ENCODE data around the gene SPAG5.
"Not testable (repeated sequence)": the region's sequence is repeated elsewhere in the genome, so short reads cannot be mapped to it uniquely, and the experiment has no call there.

SPAG5 gene

GRCh38 chr17:28615260-28615940 lies 16.6 kb upstream of the SPAG5 start:
- TF ChIP-seq FOXP2 (optimal IDR thresholded peaks at IDR 0.05; ENCODE audit: control extremely low read depth, extremely low read length, insufficient read depth), result no peak
- no peak for TF ChIP-seq EZH2 (IDR thresholded peaks at IDR 0.05)
- TF ChIP-seq POLR2AphosphoS5 (IDR thresholded peaks at IDR 0.05; ENCODE audit: borderline replicate concordance, low read depth, low read length), result no peak
- no peak for DNase-seq (ENCODE audit: low read depth, low spot score)
- Histone ChIP-seq H3K4me3 (no peak overlapping the region), H3K27ac (no peak overlapping the region), H3K9ac (ENCODE audit: insufficient read length) (no peak overlapping the region), H3K9me3 (ENCODE audit: low read depth, low read length) (no peaks in the 10 kb centered on the region), H3K36me3 (ENCODE audit: insufficient read depth, low read length) (peaks cover 66% of the 10 kb centered on the region)

- H3K9me3 ChIP-seq (ENCODE audit: low read depth, low read length), result no peaks in the 10 kb centered on the region
- H3K36me3 ChIP-seq (ENCODE audit: insufficient read depth, low read length), result peaks cover 52% of the 10 kb centered on the region
- H3K27ac ChIP-seq, result no peak within 1 kb of the TSS
- no peak for DNase-seq (ENCODE audit: low read depth, low spot score)
- no peak for TF ChIP-seq POLR2AphosphoS5 (IDR thresholded peaks at IDR 0.05; ENCODE audit: borderline replicate concordance, low read depth, low read length)
- no peak within 1 kb of the TSS for H3K4me3 ChIP-seq
- H3K9ac ChIP-seq (ENCODE audit: insufficient read length), result no peak within 1 kb of the TSS
Measured at GRCh38 chr17:28613931-28614381, 15.1 kb upstream of the SPAG5 start, which contains the start of gene RSKR. TSS of gene RSKR (minus strand) at chr17:28614185. CDS start at chr17:28614161, 24 bp downstream.

GRCh38 chr17:28612936-28613872 lies 14.4 kb upstream of the SPAG5 start:
- no peak for TF ChIP-seq EZH2 (IDR thresholded peaks at IDR 0.05)
- no peak for TF ChIP-seq POLR2AphosphoS5 (IDR thresholded peaks at IDR 0.05; ENCODE audit: borderline replicate concordance, low read depth, low read length)
- H3K27ac ChIP-seq, result no peak overlapping the region
- H3K36me3 ChIP-seq (ENCODE audit: insufficient read depth, low read length), result peaks cover 44% of the 10 kb centered on the region
- H3K9me3 ChIP-seq (ENCODE audit: low read depth, low read length), result no peaks in the 10 kb centered on the region
- no peak overlapping the region for H3K9ac ChIP-seq (ENCODE audit: insufficient read length)
- no peak overlapping the region for H3K4me3 ChIP-seq
- DNase-seq (ENCODE audit: low read depth, low spot score), result no peak

- Histone ChIP-seq H3K27ac (no peak overlapping the region), H3K36me3 (ENCODE audit: insufficient read depth, low read length) (peaks cover 40% of the 10 kb centered on the region)
- no peak for DNase-seq (ENCODE audit: low read depth, low spot score)
Measured at GRCh38 chr17:28612531-28612930, 13.7 kb upstream of the SPAG5 start.

GRCh38 chr17:28610376-28610775 lies 11.6 kb upstream of the SPAG5 start:
- TF ChIP-seq EZH2 (IDR thresholded peaks at IDR 0.05), result no peak
- TF ChIP-seq POLR2AphosphoS5 (IDR thresholded peaks at IDR 0.05; ENCODE audit: borderline replicate concordance, low read depth, low read length), result no peak
- no peak for TF ChIP-seq FOXP2 (optimal IDR thresholded peaks at IDR 0.05; ENCODE audit: control extremely low read depth, extremely low read length, insufficient read depth)
- Histone ChIP-seq H3K9me3 (ENCODE audit: low read depth, low read length) (no peaks in the 10 kb centered on the region), H3K27ac (0 out of 2 replicates have a peak overlapping the region, but pooled peaks have one; percentile 36), H3K4me3 (no peak overlapping the region), H3K36me3 (ENCODE audit: insufficient read depth, low read length) (peaks cover 19% of the 10 kb centered on the region), H3K9ac (ENCODE audit: insufficient read length) (no peak overlapping the region)
- DNase-seq (ENCODE audit: low read depth, low spot score), result no peak

More at GRCh38 chr17:28612531-28612930, 13.7 kb upstream of the SPAG5 start:
- TF ChIP-seq EZH2 (IDR thresholded peaks at IDR 0.05), result no peak
- H3K9me3 ChIP-seq (ENCODE audit: low read depth, low read length), result no peaks in the 10 kb centered on the region
- H3K9ac ChIP-seq (ENCODE audit: insufficient read length), result no peak overlapping the region
- H3K4me3 ChIP-seq, result no peak overlapping the region

- not testable (repeated sequence) for DNase-seq (ENCODE audit: low read depth, low spot score); H3K27ac ChIP-seq; H3K4me3 ChIP-seq; H3K36me3 ChIP-seq (ENCODE audit: insufficient read depth, low read length); H3K9ac ChIP-seq (ENCODE audit: insufficient read length); H3K9me3 ChIP-seq (ENCODE audit: low read depth, low read length)
Measured at GRCh38 chr17:28604031-28604430, 5.2 kb upstream of the SPAG5 start.

- DNase-seq (ENCODE audit: low read depth, low spot score), result peak; percentile 34
- TF ChIP-seq POLR2AphosphoS5 (IDR thresholded peaks at IDR 0.05; ENCODE audit: borderline replicate concordance, low read depth, low read length) (no peak), FOXP2 (optimal IDR thresholded peaks at IDR 0.05; ENCODE audit: control extremely low read depth, extremely low read length, insufficient read depth) (no peak), EZH2 (IDR thresholded peaks at IDR 0.05) (no peak)
- Histone ChIP-seq H3K4me3 (peak overlapping the region; percentile 100), H3K27ac (peak overlapping the region; percentile 83), H3K9me3 (ENCODE audit: low read depth, low read length) (no peaks in the 10 kb centered on the region), H3K9ac (ENCODE audit: insufficient read length) (peak overlapping the region; percentile 74), H3K36me3 (ENCODE audit: insufficient read depth, low read length) (peaks cover 20% of the 10 kb centered on the region)
Measured at GRCh38 chr17:28599311-28600184, 723 bp upstream of the SPAG5 start.

- H3K27ac ChIP-seq, result peak overlapping the region; percentile 82
- no peaks in the 10 kb centered on the region for H3K9me3 ChIP-seq (ENCODE audit: low read depth, low read length)
- H3K36me3 ChIP-seq (ENCODE audit: insufficient read depth, low read length), result peaks cover 22% of the 10 kb centered on the region
- no peak for DNase-seq (ENCODE audit: low read depth, low spot score)
- peak overlapping the region; percentile 98 for H3K9ac ChIP-seq (ENCODE audit: insufficient read length)
- H3K4me3 ChIP-seq, result peak overlapping the region; percentile 100
- TF ChIP-seq FOXP2 (optimal IDR thresholded peaks at IDR 0.05; ENCODE audit: control extremely low read depth, extremely low read length, insufficient read depth), result no peak
Measured at GRCh38 chr17:28598389-28598788, 436 bp downstream of the SPAG5 start.

Measured in SK-N-MC (cell line).